Measurements from ENCODE around the gene GOLGA1. TPM values are rescaled to one million over a fixed set of nuclear protein-coding genes. Genes with fewer than 3 reads are reported as not detected.
A peak's percentile ranks its signal among the peaks of the same experiment; 100 is the strongest.

GOLGA1 gene
- total and polyA plus RNA-seq, 10 of the 15 experiments (the other 5 are each of a cell fraction or from before 2014, with no cell fraction given) = 2.9 to 14.1 (median 8.1) TPM

DNA sequence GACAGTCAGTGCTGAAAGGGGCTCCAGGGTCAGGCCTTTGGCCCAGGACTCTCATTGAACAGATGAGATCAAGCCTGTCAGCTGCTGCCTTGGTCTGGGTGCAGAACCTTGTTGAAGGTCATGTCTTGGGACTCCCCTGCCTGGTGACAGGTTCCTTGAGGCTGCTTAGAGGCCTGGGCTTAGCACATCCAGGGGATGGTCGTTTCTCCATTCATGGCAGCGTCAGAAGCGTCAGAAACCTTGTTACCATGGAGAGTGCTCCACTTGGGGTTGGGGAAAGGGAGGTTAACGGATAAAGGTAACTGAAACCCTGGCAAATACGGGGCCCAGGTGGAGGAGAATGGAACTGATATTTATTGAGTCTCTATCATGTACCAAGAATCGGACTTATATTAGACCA, 70.2 kb downstream of the GOLGA1 start:
- H3K4me2 ChIP-seq (ENCODE audit: control insufficient read depth, insufficient read depth) = peak overlapping the region; percentile 74
- peaks cover 19% of the 10 kb centered on the region for H3K4me1 ChIP-seq (ENCODE audit: control insufficient read depth, insufficient read depth, low read length)
- H4K20me1 ChIP-seq (ENCODE audit: control insufficient read depth, insufficient read depth) = peaks cover 5% of the 10 kb centered on the region
- no peaks in the 10 kb centered on the region for H3K27me3 ChIP-seq (replicated peaks in 1 of 2; ENCODE audit: control insufficient read depth in 2 of 2, insufficient read depth in 2 of 2, low read length in 1 of 2)
- peak overlapping the region; percentile 98 for H3K9ac ChIP-seq (ENCODE audit: control insufficient read depth, insufficient read depth, low read length)
- RAD21 ChIA-PET (ENCODE audit: unreplicated experiment) = interaction anchor here (1.0 to 2.3 kb wide), 9 partner anchors 9 to 272 kb away, joined by 3 to 28 read pairs (median 5); partner anchors contain the start of genes ARPC5L, NR6A1, RPL35 and SCAI
- H3K79me2 ChIP-seq (ENCODE audit: control insufficient read depth, insufficient read depth, low read length) = peaks cover 86% of the 10 kb centered on the region
- in situ Hi-C loops (cut with MboI) (loop anchor here (25.0 kb wide), 1 partner anchor 1958 kb away; the partner anchor contains the start of genes RC3H2 and ZBTB6), intact Hi-C loops (cut with micrococcal nuclease; ENCODE audit: unreplicated experiment) (loop anchor here (2.0 to 5.0 kb wide), 2 partner anchors 70 to 272 kb away; partner anchors contain the start of genes GOLGA1 and SCAI)
- peak overlapping the region; percentile 94 for H3K27ac ChIP-seq (ENCODE audit: control insufficient read depth, insufficient read depth)
- peaks cover 18 to 22% of the 10 kb centered on the region in 2 experiments for H3K36me3 ChIP-seq (ENCODE audit: control insufficient read depth in 2 of 2, insufficient read depth in 2 of 2, low read length in 1 of 2)
- no TSS peak for BruUV-seq (replicated peaks)
- no peaks in the 10 kb centered on the region for H3K9me3 ChIP-seq (replicated peaks; ENCODE audit: control insufficient read depth, insufficient read depth, low read length)
- no peak for TF ChIP-seq CREB1 (IDR thresholded peaks at IDR 0.05; ENCODE audit: low read depth)
- TF ChIP-seq, protein P1, sequence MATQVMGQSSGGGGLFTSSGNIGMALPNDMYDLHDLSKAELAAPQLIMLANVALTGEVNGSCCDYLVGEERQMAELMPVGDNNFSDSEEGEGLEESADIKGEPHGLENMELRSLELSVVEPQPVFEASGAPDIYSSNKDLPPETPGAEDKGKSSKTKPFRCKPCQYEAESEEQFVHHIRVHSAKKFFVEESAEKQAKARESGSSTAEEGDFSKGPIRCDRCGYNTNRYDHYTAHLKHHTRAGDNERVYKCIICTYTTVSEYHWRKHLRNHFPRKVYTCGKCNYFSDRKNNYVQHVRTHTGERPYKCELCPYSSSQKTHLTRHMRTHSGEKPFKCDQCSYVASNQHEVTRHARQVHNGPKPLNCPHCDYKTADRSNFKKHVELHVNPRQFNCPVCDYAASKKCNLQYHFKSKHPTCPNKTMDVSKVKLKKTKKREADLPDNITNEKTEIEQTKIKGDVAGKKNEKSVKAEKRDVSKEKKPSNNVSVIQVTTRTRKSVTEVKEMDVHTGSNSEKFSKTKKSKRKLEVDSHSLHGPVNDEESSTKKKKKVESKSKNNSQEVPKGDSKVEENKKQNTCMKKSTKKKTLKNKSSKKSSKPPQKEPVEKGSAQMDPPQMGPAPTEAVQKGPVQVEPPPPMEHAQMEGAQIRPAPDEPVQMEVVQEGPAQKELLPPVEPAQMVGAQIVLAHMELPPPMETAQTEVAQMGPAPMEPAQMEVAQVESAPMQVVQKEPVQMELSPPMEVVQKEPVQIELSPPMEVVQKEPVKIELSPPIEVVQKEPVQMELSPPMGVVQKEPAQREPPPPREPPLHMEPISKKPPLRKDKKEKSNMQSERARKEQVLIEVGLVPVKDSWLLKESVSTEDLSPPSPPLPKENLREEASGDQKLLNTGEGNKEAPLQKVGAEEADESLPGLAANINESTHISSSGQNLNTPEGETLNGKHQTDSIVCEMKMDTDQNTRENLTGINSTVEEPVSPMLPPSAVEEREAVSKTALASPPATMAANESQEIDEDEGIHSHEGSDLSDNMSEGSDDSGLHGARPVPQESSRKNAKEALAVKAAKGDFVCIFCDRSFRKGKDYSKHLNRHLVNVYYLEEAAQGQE (IDR thresholded peaks at IDR 0.05; ENCODE audit: low read depth, low read length) = peak; percentile 17; the same call in 1 of the 2 replicates
- TF ChIP-seq POLR2A (IDR thresholded peaks at IDR 0.05; ENCODE audit: low read depth, low read length) = peak; percentile 48
- 0 out of 2 replicates have a peak, but pooled peaks have one; percentile 4 for TF ChIP-seq BCL11A (IDR thresholded peaks at IDR 0.05; ENCODE audit: low read depth, low read length)
- no peak for TF ChIP-seq RCOR1 (conservative IDR thresholded peaks at IDR 0.05; ENCODE audit: low read depth, low read length)
- no peak overlapping the region for H2AFZ ChIP-seq (ENCODE audit: control insufficient read depth, low read depth, low read length)
- FAIRE-seq = no peak
- no peak for DNase-seq (ENCODE audit: low read depth, low spot score)
- 0% methylated on average over 6 of the region's 6 CpGs for WGBS (ENCODE audit: insufficient coverage, insufficient replicate concordance, low lambda C conversion rate, missing lambda C conversion rate)
- POLR2A ChIA-PET = interaction anchor here (1.0 to 5.8 kb wide), 5 partner anchors 9 to 371 kb away, joined by 3 to 92 read pairs (median 4); partner anchors contain the start of genes ARPC5L, GOLGA1, HSPA5 and RPL35
- peak overlapping the region; percentile 94 for H3K4me3 ChIP-seq
- peak; percentile 2 for ATAC-seq
- CTCF ChIA-PET = interaction anchor here (0.8 to 4.8 kb wide), 9 partner anchors 9 to 272 kb away, joined by 3 to 31 read pairs (median 6); partner anchors contain the start of genes ARPC5L, RPL35 and WDR38
- SMC1A ChIA-PET (ENCODE audit: uncharacterized antibody, unreplicated experiment) = interaction anchor here (0.8 to 4.1 kb wide), 2 partner anchors 9 to 104 kb away, joined by 3 to 37 read pairs; partner anchors contain the start of genes ARPC5L and RPL35
